HK-2 (cell line): Measurements from ENCODE around the gene RXRA.

Source experiments
- DNase-seq: peaks from one replicate; pipeline ENCODE4 v3.0.0-alpha.2; 2018; ENCODE audit not compliant: unreplicated experiment

The RXRA gene

GRCh38 chr9:134325813-134326723 lies at the start of gene RXRA:
RXRA (plus strand) TSS chr9:134326455; CDS start chr9:134326632, 177 bp downstream.
- DNase-seq: peak; percentile 83

GRCh38 chr9:134278286-134278685 lies 48.0 kb upstream of the RXRA start:
- no peak for DNase-seq

- DNase-seq: no peak
Observed at GRCh38 chr9:134278974-134279640, 47.1 kb upstream of the RXRA start.

GRCh38 chr9:134282138-134282650 lies 44.1 kb upstream of the RXRA start:
- DNase-seq: no peak

- DNase-seq: no peak
Observed at GRCh38 chr9:134283111-134283515, 43.1 kb upstream of the RXRA start.

- no peak for DNase-seq
Observed at GRCh38 chr9:134283692-134284265, 42.5 kb upstream of the RXRA start.

GRCh38 chr9:134284273-134284672 lies 42.0 kb upstream of the RXRA start:
- DNase-seq: no peak

GRCh38 chr9:134284741-134285140 lies 41.5 kb upstream of the RXRA start:
- DNase-seq: no peak

- DNase-seq: no peak
Observed at GRCh38 chr9:134285215-134285845, 40.9 kb upstream of the RXRA start.

- no peak for DNase-seq
Observed at GRCh38 chr9:134286471-134287245, 39.6 kb upstream of the RXRA start.

GRCh38 chr9:134287591-134288491 lies 38.4 kb upstream of the RXRA start:
- no peak for DNase-seq

- no peak for DNase-seq
Observed at GRCh38 chr9:134288746-134289145, 37.5 kb upstream of the RXRA start.

- DNase-seq: no peak
Observed at GRCh38 chr9:134289241-134289875, 36.9 kb upstream of the RXRA start.

GRCh38 chr9:134290603-134291451 lies 35.4 kb upstream of the RXRA start:
- DNase-seq: no peak

GRCh38 chr9:134291452-134291881 lies 34.8 kb upstream of the RXRA start:
- no peak for DNase-seq

GRCh38 chr9:134291961-134292871 lies 34.0 kb upstream of the RXRA start:
- no peak for DNase-seq

GRCh38 chr9:134293031-134293521 lies 33.2 kb upstream of the RXRA start:
- DNase-seq: no peak
